IgD-negative memory B cell (primary cell): ENCODE measurements around the gene AMPD2. TPM values are rescaled to one million over a fixed set of nuclear protein-coding genes. Genes with fewer than 3 reads are reported as not detected.
A peak's percentile ranks its signal among the peaks of the same experiment; 100 is the strongest.

ENCODE experiments used
- H3K27ac Mint-ChIP-seq, 3 donors: one replicate each; pipeline ENCODE4 v1.8.0; 2020 to 2022; ENCODE audit warnings: mild to moderate bottlenecking in 3 of 3, mixed read lengths in 3 of 3, moderate library complexity in 1 of 3
- H3K27me3 Mint-ChIP-seq: one replicate; pipeline ENCODE4 v1.8.0; 2021; ENCODE audit warnings: mixed read lengths
- H3K36me3 Mint-ChIP-seq: one replicate; pipeline ENCODE4 v1.8.0; 2020; ENCODE audit warnings: mild to moderate bottlenecking, mixed read lengths
- H3K4me1 Mint-ChIP-seq, 3 donors: one replicate each; pipeline ENCODE4 v1.8.0; 2020 to 2022; ENCODE audit warnings: mixed read lengths in 3 of 3, mild to moderate bottlenecking in 1 of 3
- H3K4me3 Mint-ChIP-seq, 4 donors: one replicate each; pipeline ENCODE4 v1.8.0; 2020 to 2022; ENCODE audit warnings: mild to moderate bottlenecking in 4 of 4, mixed read lengths in 4 of 4, moderate library complexity in 3 of 4
- H3K9me3 Mint-ChIP-seq, 3 donors: one replicate each; pipeline ENCODE4 v1.8.0; 2020 to 2021; ENCODE audit warnings: mixed read lengths in 3 of 3, mild to moderate bottlenecking in 1 of 3
- polyA plus RNA-seq: library from polyadenylated mRNA; unstranded; fragments of 300-500 nt; fragmentation: Illumina TruSeq; gene quantifications from one replicate; pipeline ENCODE4 v1.2.3, GENCODE V29; 2021

Gene AMPD2
- polyA plus RNA-seq, 1 donor from 2014 or later: 40.7 TPM

DNA sequence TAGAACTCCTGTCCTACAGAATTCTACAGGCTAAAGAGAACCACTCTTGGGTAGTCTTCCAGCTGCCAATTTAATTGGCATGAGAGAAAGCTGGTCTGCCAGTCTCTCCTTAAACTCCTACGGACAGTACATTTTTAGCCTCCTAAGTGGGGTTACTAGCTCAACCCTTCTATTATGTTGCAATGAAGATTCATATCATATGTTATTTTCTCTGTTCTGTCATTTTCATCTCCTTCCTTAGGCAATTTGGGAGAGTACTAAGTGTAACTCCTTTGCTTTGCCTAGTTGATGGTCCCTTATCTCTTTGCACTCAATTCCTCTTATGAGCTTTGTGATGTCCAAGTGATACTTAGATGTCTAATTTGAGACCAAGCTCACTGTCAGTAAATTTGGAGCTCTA lies 14.3 kb upstream of the AMPD2 start:
- Mint-ChIP-seq H3K27ac (peak overlapping the region in 1 of 3 donors; percentile 5), H3K27me3 (no peaks in the 10 kb centered on the region), H3K4me1 (peaks cover 0 to 2% (median 0%) of the 10 kb centered on the region in 3 donors), H3K9me3 (no peaks in the 10 kb centered on the region), H3K4me3 (no peak overlapping the region), H3K36me3 (peaks cover 4% of the 10 kb centered on the region)

DNA sequence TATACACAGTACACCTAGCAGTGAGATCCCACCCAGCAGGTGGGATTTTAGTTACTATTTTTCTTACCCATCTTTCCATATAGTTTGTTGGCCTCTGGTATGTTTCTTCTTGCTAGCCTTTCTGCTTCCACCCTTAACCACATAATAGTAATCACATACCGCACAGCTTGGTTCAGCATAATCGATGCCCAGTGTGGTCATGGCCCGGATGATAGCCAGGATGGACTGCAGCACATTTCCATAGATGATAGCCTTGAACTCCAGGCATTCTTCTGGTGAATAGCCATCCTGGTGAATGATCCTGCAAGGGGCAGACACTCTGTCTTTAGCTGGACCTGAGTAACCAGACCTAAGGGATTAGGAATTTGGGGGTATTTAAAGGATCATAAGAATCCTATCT lies 9.8 kb upstream of the AMPD2 start:
- Mint-ChIP-seq H3K36me3 (peaks cover 3% of the 10 kb centered on the region), H3K4me3 (no peak overlapping the region), H3K27me3 (no peaks in the 10 kb centered on the region), H3K4me1 (peaks cover 0 to 2% (median 0%) of the 10 kb centered on the region in 3 donors), H3K27ac (no peak overlapping the region), H3K9me3 (no peaks in the 10 kb centered on the region)

DNA sequence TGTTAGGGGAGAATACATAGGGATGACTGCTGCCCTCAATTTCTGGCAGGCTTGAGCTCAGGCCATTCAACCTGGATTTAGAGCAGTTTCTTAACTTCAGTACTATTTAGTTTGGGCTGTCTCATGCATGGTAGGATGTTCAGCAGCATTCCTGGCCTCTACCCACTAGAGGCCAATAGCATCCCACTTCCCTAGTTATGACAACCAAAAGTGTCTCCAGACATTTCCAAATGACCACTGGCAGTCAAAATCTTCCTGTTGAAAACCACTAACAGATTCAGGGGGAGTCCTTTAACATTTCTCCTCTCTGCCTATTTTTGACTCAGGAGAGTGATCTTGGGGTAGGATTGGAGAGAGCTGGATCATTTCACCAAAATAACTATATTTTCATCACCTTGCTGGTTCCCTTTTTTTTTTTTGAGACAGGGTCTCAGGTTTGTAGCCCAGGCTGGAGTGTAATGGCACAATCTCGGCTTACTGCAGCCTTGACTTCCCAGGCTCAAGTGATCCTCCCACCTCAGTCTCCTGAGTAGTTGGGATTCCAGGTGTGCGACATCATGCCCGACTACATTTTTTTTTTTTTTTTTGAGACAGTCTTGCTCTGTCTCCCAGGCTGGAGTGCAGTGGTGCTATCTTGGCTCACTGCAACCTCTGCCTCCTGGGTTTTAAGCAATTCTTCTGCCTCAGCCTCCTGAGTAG lies 8.9 kb upstream of the AMPD2 start:
- H3K36me3 Mint-ChIP-seq: peaks cover 3% of the 10 kb centered on the region
- H3K27ac Mint-ChIP-seq: no peak overlapping the region
- H3K27me3 Mint-ChIP-seq: no peaks in the 10 kb centered on the region
- peaks cover 2% of the 10 kb centered on the region in 3 donors for H3K4me1 Mint-ChIP-seq
- H3K4me3 Mint-ChIP-seq: no peak overlapping the region
- H3K9me3 Mint-ChIP-seq: no peaks in the 10 kb centered on the region

DNA sequence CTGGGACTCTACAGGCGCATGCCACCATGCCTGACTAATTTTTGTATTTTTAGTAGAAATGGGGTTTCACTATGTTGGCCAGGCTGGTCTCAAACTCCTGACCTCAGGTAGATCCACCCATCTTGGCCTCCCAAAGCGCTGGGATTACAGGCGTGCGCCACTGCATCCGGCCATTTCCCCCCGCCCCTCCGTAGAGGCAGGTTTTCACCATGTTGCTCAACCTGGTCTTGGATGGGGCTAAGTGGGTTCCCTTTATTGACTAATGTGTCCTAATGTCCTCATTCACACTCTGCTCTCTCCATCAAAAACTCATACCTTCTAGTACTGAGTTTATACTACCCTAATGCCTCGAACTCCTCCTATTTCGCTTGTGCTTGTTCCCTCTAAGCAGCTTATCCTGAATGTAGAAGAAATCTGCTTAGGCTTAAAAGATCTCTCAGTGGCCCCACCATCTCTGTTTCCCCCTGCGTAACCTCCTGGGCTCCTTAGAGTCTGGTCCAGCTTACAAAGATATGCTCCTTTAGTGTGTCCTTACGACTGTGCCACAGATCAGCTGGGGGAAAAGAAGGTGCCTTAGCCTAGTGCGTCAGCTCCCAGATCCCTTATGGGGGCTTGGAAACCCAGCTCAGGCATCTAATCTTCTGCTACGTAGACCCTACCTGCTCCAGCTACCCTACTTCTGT lies 8.2 kb upstream of the AMPD2 start:
- Mint-ChIP-seq H3K27me3 (no peaks in the 10 kb centered on the region), H3K27ac (no peak overlapping the region), H3K9me3 (no peaks in the 10 kb centered on the region), H3K4me3 (peak overlapping the region in 1 of 4 donors; percentile 34), H3K36me3 (peaks cover 3% of the 10 kb centered on the region), H3K4me1 (peaks cover 8 to 9% (median 8%) of the 10 kb centered on the region in 3 donors)

DNA sequence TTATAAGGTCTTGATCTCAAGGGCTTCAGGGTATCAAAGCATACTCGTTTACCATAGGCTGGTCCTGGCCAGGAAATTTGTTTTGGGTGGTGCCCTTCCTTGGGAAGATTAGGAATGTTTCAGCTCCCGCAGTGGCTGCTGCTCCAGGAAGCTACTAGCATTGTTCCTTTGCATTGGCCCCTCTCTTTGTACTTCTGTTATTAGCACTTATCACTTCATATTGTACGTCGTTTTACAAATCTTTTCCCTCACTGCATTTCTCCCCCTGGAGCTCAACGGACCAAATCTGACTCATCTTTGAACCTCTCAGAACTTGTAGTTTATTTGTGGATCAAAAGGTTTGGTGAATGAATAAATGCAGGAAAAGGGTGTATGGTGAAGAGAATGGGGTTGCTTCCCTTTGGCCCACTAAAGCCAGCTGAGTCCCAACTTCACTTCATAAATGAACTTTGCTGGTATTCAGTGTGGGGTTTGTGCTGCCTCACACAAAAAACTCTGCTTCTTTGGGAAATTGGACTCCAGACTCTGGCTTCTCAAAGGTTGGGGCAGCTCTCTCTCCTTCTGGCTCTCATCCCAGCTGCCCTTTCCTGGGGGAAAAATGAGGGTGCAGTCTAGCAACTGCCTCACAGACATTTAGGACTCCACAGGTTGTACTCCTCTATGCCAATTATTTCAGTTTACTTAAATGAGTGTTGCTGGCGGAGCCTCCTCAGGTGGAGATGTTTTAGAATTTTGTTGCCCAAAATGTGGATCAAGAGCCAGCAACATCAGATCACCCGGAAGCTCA lies 6.1 kb upstream of the AMPD2 start:
- Mint-ChIP-seq H3K4me1 (peaks cover 10 to 23% (median 10%) of the 10 kb centered on the region in 3 donors), H3K9me3 (no peaks in the 10 kb centered on the region), H3K27me3 (no peaks in the 10 kb centered on the region), H3K27ac (no peak overlapping the region), H3K4me3 (no peak overlapping the region), H3K36me3 (peaks cover 3% of the 10 kb centered on the region)

DNA sequence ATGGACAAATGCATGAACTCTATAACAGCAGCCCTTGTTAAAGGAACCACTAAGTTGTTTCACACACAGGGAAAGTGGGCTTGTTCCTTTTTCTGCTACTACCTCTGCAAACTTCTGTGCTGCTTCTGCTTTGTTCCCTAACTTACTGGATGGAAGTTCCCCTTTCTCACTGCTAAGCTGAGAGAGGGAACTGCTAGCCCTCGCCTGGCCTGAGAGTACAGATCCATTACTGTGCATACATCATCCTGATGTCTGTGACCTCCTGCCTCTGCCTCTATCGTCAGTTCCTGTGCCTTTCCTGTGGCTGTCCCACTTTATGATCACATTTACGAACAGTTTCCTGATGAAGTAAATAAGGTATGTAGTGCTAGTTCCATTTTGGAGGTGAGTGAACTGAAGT lies 3.8 kb upstream of the AMPD2 start:
- Mint-ChIP-seq H3K27me3 (no peaks in the 10 kb centered on the region), H3K27ac (peak overlapping the region; percentile 18 to 86 (median 69)), H3K36me3 (peaks cover 3% of the 10 kb centered on the region), H3K9me3 (no peaks in the 10 kb centered on the region), H3K4me1 (peaks cover 15 to 32% (median 20%) of the 10 kb centered on the region in 3 donors), H3K4me3 (peak overlapping the region in 3 of 4 donors; percentile 27 to 65 (median 37))

DNA sequence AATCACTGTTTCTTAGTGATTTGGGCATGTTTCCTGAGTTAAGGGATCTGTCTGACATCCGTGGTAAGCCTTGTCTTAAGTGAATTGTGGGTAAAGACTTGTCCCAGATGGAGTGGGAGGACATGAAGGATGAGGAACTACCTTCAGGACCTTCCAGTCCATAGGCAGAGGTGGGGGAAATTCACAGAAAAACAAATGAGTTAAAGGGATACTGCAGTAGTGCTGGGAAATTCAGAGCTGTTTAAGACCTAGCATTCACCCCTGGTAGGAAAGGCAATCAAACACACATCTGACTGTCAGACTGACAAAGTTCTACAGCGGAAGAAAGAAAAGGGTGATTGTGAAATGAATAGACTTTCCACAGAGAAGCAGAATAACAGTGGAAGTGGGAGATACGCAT lies 3.2 kb upstream of the AMPD2 start:
- Mint-ChIP-seq H3K4me3 (peak overlapping the region in 1 of 4 donors; percentile 37), H3K27ac (peak overlapping the region; percentile 18 to 86 (median 69)), H3K9me3 (no peaks in the 10 kb centered on the region), H3K4me1 (peaks cover 15 to 32% (median 20%) of the 10 kb centered on the region in 3 donors), H3K36me3 (peaks cover 2% of the 10 kb centered on the region), H3K27me3 (no peaks in the 10 kb centered on the region)

DNA sequence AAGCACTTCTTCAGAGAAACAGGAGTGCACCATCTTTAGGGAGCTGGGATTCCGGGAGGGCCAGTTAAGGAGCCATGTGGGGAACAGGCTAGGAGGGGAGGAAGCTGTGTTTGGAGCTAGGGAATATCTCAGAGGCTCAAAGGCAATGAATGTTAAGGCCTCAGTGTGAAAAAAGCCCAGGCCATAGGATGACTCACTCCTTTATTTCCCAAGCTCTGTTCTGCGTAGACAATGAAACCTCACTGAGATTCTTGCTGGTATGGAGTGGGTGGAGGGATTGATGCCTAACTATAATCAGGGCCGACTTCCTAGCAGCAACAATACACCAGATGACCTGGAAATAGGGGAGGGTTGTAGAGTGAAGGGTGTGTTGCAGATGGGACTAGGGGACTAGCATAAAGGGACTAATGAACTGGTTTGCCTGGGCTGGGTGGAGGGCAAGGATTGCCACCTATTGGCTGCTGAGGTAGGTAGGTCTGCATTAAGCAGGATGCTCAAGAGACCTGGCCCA lies 2.3 kb upstream of the AMPD2 start:
- peak overlapping the region in 1 of 4 donors; percentile 37 for H3K4me3 Mint-ChIP-seq
- no peaks in the 10 kb centered on the region for H3K9me3 Mint-ChIP-seq
- H3K27ac Mint-ChIP-seq: peak overlapping the region in 2 of 3 donors; percentile 63 to 69
- no peaks in the 10 kb centered on the region for H3K36me3 Mint-ChIP-seq
- H3K4me1 Mint-ChIP-seq: peaks cover 25 to 32% (median 27%) of the 10 kb centered on the region in 3 donors
- H3K27me3 Mint-ChIP-seq: no peaks in the 10 kb centered on the region

DNA sequence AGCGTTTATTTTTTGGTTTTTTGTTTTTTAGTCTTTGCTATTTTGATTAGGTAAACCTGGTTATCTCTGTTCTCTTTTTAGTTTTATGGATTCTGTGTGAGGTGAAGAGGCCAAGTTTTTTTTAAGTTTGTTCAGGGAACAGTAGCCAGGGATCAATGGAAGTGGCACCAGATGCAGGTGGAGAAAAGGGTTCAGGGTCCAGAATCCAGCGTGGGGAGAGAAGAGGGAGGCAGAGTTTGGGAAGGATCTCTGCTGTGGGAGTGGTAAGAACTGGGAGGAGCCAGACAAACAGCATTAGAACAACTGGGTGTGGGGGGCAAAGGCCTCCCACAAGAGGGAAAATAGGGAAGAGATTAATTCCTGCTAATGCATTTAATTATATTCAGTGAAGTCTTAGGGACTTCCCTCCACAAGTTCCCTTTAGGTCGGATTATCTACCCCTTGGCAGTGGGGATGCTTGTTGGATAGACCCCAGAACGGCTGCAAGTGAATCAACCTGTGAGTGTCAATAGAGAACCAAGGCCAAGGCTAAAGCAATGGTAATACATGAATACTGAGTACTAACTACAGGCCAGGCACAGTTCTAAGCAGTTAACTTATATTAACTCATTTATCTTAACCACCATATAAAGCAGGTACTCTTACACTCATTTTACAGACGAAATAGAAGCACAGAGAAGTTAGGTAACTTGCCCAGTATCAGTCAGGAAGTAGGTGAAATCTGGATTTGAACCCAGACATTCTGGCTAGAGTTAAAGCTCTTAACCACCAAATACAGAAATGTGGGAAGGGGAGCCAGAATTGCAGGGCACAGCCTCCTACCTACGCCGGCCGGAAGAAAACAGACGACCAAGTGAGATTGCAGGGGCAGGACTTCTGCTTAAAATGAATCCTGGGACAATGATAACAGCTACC lies 719 bp upstream of the AMPD2 start:
- Mint-ChIP-seq H3K4me3 (peak overlapping the region; percentile 91 to 99 (median 96)), H3K27ac (peak overlapping the region; percentile 89 to 94 (median 93)), H3K9me3 (no peaks in the 10 kb centered on the region), H3K27me3 (no peaks in the 10 kb centered on the region), H3K4me1 (peaks cover 37 to 47% (median 40%) of the 10 kb centered on the region in 3 donors), H3K36me3 (no peaks in the 10 kb centered on the region)

DNA sequence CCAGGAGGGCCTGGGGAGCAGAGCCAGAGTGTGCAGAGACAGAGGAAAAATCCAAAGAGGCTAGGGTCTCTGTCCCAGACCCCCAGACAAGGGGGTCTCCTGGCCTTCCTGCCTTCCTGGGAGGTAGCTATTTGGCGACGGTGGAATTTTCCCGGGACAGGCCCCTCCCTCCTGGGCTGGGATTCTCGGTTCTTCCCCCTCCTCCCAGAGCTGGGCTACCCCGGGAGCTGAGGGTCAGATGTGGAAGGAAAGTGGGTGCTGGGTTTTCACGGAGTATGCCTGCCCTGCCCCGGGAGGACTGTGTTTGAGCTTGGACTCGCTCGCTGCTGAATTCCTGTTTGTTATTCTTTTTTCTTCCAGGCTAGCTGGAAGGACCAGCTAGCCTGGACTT lies 759 bp downstream of the AMPD2 start:
- H3K36me3 Mint-ChIP-seq: peaks cover 2% of the 10 kb centered on the region
- H3K9me3 Mint-ChIP-seq: no peaks in the 10 kb centered on the region
- no peaks in the 10 kb centered on the region for H3K27me3 Mint-ChIP-seq
- peak overlapping the region; percentile 91 to 99 (median 96) for H3K4me3 Mint-ChIP-seq
- H3K27ac Mint-ChIP-seq: peak overlapping the region; percentile 89 to 94 (median 93)
- peaks cover 45 to 48% (median 48%) of the 10 kb centered on the region in 3 donors for H3K4me1 Mint-ChIP-seq

DNA sequence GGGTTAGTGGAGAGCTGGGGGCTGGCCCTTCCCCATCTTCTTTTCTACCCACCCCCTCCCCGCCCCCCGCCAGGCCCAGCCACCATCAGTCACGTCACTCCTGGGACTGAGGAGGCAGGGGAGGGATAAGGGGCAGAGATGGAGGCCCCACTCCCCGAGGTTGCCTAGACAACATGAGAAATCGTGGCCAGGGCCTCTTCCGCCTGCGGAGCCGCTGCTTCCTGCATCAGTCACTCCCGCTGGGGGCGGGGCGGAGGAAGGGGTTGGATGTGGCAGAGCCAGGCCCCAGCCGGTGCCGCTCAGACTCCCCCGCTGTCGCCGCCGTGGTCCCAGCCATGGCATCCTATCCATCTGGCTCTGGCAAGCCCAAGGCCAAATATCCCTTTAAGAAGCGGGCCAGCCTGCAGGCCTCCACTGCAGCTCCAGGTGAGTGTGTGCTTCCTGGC lies 1.2 kb downstream of the AMPD2 start:
- peak overlapping the region; percentile 71 to 94 (median 89) for H3K27ac Mint-ChIP-seq
- H3K4me3 Mint-ChIP-seq: peak overlapping the region; percentile 91 to 99 (median 96)
- H3K9me3 Mint-ChIP-seq: no peaks in the 10 kb centered on the region
- peaks cover 4% of the 10 kb centered on the region for H3K36me3 Mint-ChIP-seq
- H3K4me1 Mint-ChIP-seq: peaks cover 43 to 45% (median 45%) of the 10 kb centered on the region in 3 donors
- no peaks in the 10 kb centered on the region for H3K27me3 Mint-ChIP-seq

DNA sequence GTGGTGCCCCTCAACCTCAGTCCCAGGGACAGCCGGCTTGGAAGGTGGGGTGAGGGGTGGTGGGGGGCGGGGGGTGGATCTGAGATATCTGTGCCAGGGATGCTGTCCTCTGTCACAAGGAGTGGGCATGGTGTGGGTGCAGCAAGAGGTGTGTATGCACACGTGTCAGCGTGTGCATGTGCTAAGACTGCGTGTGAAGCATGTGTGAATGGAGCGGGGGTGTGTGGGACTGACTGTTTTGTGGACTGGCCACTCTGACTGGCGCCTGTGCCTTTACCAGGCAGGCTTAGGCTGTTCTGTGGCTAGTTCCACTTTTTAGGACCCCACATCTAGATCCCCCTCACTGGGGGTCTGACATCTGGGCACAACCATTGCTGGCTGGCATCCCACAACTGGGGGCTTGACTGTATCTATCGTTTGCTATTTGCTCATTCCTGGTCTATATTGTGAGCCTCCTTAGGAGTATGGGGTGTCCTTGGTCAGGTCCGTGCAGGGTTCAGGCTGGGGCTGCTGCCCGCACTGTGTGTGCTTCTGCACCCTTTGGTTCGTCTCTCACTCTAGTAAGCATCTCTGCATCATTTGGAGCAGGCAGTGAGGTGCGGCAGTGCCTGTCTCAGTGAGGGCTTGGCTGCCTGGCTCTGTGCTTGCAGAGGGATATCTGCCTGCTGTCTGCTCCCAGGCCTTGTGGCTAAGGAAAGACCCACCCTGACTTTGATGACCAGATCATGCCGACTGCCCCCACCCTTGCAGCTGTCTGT lies 1.9 kb downstream of the AMPD2 start:
- H3K4me3 Mint-ChIP-seq: peak overlapping the region; percentile 91 to 99 (median 96)
- peaks cover 5% of the 10 kb centered on the region for H3K36me3 Mint-ChIP-seq
- peaks cover 38 to 39% (median 38%) of the 10 kb centered on the region in 3 donors for H3K4me1 Mint-ChIP-seq
- peak overlapping the region; percentile 42 to 94 (median 89) for H3K27ac Mint-ChIP-seq
- no peaks in the 10 kb centered on the region for H3K27me3 Mint-ChIP-seq
- H3K9me3 Mint-ChIP-seq: no peaks in the 10 kb centered on the region

DNA sequence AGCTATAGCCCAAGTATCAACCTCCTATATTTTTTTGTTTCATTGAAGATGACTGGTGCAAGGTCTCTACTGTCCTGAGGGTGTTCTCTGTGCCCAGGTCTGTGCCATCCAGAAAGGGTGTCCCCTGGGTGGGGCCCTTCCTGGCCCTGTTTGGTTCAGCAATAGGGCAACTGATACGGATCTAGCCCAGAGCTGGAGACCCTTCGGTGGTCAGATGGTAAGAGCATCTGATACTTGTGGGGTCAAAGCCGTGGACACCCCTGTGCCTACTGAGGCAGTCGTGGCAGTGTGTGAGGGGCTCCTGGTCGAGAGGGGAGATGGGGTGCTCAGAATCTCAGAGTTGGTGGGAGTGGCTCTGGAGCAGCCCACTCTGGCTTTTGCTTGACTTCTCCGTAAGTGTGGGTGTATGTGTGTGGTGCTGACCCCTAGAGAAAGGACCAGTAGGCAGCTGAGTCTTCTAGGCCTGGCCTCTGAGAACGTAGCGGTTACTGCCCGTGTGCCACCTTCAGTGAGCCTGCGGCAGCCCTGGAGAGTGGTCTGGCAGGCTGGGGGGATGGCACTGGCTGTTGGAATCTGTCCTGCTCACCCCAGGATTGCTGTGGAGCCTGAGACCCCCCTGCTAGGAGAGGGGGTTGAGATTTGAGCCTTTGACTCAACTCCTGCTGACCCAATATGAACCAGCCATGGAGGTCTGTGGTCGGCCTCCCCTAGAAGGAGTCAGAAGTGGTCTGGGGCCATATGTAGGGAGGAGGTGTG lies 2.7 kb downstream of the AMPD2 start:
- no peaks in the 10 kb centered on the region for H3K27me3 Mint-ChIP-seq
- no peaks in the 10 kb centered on the region for H3K9me3 Mint-ChIP-seq
- peaks cover 7% of the 10 kb centered on the region for H3K36me3 Mint-ChIP-seq
- peak overlapping the region; percentile 48 to 97 (median 89) for H3K27ac Mint-ChIP-seq
- H3K4me1 Mint-ChIP-seq: peaks cover 31 to 39% (median 38%) of the 10 kb centered on the region in 3 donors
- H3K4me3 Mint-ChIP-seq: peak overlapping the region; percentile 91 to 99 (median 96)
